H1 (cell line): Measurements from ENCODE around the gene VWF. TPM values are rescaled to one million over a fixed set of nuclear protein-coding genes. Genes with fewer than 3 reads are reported as not detected.

Experiments
- USF2 ChIP-seq: IDR thresholded peaks from 2 replicates; pipeline ENCODE4 v1.6.1; 2011; ENCODE audit warnings: low read length, improper control_type of control experiment
- polyA plus RNA-seq, 7 experiments: library from polyadenylated mRNA; depleted of rRNA in 3 of 7; stranded (reverse) in 5 of 7; unstranded in 2 of 7; fragments of >200 nt in 5 of 7; fragments of 200-250 nt in 2 of 7; gene quantifications; 1 replicate in 5 of 7; 2 replicates in 1 of 7; 4 replicates in 1 of 7; pipeline versions ENCODE4 v1.2.1 to v1.2.3, GENCODE V29; 2011 to 2013; ENCODE audit warnings: missing spikeins in 2 of 7, mixed read lengths in 2 of 7
- total RNA-seq: library from RNA; stranded (reverse); fragmentation: NEBNext Ultra II Directional; extraction: Animal tissue kit (Norgen Biotek cat#: 25700); gene quantifications from 2 replicates; pipeline ENCODE4 v1.2.1, GENCODE V29; 2021
- TF ChIP-seq, protein P1 (sequence below): IDR thresholded peaks from 2 replicates; pipeline ENCODE4 v1.6.1; 2012; ENCODE audit warnings: inconsistent platforms

The VWF gene
- total and polyA plus RNA-seq, 2 of the 8 experiments (the other 6 are each of a cell fraction or from before 2014, with no cell fraction given) = 0.39 to 0.60 TPM

- TF ChIP-seq USF2 = no peak
- TF ChIP-seq, protein P1, sequence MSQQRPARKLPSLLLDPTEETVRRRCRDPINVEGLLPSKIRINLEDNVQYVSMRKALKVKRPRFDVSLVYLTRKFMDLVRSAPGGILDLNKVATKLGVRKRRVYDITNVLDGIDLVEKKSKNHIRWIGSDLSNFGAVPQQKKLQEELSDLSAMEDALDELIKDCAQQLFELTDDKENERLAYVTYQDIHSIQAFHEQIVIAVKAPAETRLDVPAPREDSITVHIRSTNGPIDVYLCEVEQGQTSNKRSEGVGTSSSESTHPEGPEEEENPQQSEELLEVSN = no peak
Measured at GRCh38 chr12:6062395-6062756, 62.1 kb downstream of the VWF start (continued).
